ENCODE measurements around the gene ZBTB5. TPM values are rescaled to one million over a fixed set of nuclear protein-coding genes. Genes with fewer than 3 reads are reported as not detected.

The ZBTB5 gene
- total RNA-seq, 4 donors from 2014 or later = 16.1 to 23.4 (median 20.9) TPM

DNA sequence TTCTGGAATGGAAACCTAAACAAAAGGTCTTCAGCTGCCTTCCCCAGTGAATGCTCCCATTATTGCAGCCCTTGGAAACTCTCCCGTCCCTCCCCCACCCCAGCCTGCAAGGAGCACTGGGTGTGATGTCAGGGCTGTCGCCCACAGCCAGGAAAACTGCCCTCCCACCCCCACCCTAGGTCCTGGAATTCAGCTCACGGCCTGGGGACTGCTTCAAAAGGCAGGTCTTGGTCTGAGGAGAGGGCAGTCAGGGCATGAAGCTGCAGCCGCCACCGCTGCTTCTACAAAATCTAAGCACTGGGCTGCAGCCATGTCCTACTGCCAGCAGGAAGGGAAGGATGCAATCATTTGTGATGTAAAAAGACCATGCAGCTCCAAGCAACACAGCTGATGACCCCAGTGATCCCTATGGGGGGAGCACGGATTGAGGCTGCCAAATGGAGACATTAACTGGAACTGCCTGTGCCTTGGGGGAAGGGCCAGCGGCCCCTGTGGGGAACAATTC, 31.3 kb downstream of the ZBTB5 start:
- no peak overlapping the region for H3K4me3 ChIP-seq (ENCODE audit: low read depth, poor library complexity, severe bottlenecking)
- intact Hi-C loops (cut with DNase I; ENCODE audit: low total_unique reads) = no loop called here
- 65 to 67% methylated on average over 7 of the region's 7 CpGs for WGBS, 2 donors
- TF ChIP-seq, protein P1, sequence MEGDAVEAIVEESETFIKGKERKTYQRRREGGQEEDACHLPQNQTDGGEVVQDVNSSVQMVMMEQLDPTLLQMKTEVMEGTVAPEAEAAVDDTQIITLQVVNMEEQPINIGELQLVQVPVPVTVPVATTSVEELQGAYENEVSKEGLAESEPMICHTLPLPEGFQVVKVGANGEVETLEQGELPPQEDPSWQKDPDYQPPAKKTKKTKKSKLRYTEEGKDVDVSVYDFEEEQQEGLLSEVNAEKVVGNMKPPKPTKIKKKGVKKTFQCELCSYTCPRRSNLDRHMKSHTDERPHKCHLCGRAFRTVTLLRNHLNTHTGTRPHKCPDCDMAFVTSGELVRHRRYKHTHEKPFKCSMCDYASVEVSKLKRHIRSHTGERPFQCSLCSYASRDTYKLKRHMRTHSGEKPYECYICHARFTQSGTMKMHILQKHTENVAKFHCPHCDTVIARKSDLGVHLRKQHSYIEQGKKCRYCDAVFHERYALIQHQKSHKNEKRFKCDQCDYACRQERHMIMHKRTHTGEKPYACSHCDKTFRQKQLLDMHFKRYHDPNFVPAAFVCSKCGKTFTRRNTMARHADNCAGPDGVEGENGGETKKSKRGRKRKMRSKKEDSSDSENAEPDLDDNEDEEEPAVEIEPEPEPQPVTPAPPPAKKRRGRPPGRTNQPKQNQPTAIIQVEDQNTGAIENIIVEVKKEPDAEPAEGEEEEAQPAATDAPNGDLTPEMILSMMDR (IDR thresholded peaks at IDR 0.05) = no peak
- no peak for TF ChIP-seq POLR2A (IDR thresholded peaks at IDR 0.05)
- no peak for DNase-seq (ENCODE audit: low spot score in 2 of 2)

DNA sequence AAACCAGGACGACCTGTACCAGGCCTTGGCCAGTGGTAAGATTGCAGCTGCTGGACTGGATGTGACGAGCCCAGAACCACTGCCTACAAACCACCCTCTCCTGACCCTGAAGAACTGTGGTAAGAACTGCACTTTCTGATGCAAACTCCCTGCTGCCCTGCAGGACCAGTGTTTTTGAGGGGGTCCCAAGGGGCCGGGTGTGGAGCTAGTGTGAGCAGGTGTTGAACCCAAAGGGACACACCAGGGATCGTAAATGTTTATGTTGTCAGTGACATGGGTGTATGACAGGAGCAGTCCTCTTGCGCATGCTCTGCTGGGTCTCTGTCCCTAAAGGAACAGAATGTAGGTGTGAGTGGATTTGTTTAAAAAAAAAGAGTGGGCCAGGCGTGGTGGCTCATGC, 33.2 kb downstream of the ZBTB5 start:
- TF ChIP-seq, protein P1 (IDR thresholded peaks at IDR 0.05) = no peak
- TF ChIP-seq POLR2A (IDR thresholded peaks at IDR 0.05) = no peak
- 81 to 86% methylated on average over 6 of the region's 6 CpGs for WGBS, 2 donors
- H3K4me3 ChIP-seq (ENCODE audit: low read depth, poor library complexity, severe bottlenecking) = no peak overlapping the region
- DNase-seq (ENCODE audit: low spot score in 2 of 2) = no peak
- intact Hi-C loops (cut with DNase I; ENCODE audit: low total_unique reads) = no loop called here

DNA sequence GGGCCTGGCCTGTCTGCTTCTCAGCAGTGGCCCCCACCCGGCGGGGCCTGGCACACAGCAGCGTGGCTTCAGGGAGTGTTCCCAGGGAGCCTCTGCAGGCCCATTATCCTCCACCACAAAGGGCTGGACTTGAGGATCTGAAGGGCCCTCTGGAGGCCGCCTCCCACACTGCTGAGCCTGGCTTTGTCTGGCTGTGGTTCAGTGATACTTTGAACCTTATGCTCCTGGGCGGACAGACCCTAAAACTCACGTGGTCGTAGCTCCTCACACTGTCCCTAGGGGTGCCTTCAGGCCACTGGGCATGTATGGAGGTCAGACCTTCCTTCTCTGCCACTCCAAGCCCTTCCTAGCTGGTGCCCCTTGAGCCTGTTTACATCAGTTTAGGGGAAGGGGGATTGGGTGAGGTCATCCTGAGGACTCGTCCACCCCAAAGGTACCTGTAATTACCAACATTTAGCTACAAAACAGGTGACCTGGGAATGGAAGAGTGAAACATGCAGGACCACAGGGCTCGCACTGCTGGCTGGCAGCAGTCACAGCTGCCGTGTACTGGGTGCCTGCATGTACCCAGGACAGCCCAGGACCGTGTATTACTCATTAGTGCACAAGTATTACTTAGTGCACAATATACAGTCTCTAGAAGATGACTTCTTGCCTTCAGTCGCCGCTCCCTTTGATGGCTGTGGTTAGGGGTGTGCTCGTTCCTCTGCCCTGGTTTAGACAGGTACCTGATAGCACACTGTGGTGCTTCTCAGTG, 34.2 kb downstream of the ZBTB5 start:
- TF ChIP-seq, protein P1 (IDR thresholded peaks at IDR 0.05) = no peak
- no peak for TF ChIP-seq POLR2A (IDR thresholded peaks at IDR 0.05)
- intact Hi-C loops (cut with DNase I; ENCODE audit: low total_unique reads) = no loop called here
- no peak for DNase-seq (ENCODE audit: low spot score in 2 of 2)
- WGBS, 2 donors = 80 to 85% methylated on average over 11 to 12 of the region's 14 CpGs
- H3K4me3 ChIP-seq (ENCODE audit: low read depth, poor library complexity, severe bottlenecking) = no peak overlapping the region

DNA sequence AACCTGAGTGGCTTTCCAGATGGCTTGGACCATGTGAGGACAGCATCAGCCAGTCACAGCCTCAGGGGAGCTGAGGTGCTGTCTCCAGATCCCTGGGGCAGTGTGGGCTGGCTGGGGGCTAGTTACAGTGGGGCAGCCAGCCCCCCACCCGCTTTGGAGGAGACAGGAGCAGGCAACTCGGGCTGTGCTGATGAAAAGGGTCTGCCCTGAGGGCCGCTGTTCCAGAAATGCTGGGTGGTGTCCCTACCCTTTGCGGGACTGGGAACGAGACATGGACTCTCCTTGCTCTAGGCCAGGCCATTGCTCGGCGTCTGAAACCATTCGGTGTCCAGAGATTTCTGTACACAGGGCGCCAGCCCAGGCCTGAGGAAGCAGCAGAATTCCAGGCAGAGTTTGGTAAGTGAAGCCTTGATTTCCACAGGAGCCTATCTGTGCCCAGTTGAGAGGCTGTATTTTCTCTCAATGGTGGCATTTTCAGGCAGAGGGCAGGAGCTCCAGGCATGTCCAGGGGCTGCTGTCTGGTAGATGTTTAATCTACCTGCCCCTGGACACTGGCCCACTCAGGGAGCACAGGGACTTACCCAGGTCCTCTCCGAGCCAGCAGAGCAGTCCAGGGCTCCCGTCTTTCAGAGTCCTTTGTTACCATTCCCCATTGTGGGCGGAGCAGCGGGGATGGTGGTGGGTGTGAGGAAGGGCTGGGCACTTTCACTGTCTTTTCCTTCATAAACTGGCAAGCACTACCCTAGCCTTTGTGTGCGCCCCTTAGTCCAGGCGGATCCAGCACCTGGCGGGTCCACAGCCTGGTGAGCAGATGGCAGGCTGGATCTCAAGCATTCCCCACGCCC, 35.6 kb downstream of the ZBTB5 start:
- 82 to 87% methylated on average over 17 of the region's 17 CpGs for WGBS, 2 donors
- TF ChIP-seq, protein P1 (IDR thresholded peaks at IDR 0.05) = no peak
- intact Hi-C loops (cut with DNase I; ENCODE audit: low total_unique reads) = loop anchor here (5.0 kb wide), 1 partner anchor 33 kb away; no protein-coding TSS in a partner anchor
- H3K4me3 ChIP-seq (ENCODE audit: low read depth, poor library complexity, severe bottlenecking) = no peak overlapping the region
- DNase-seq (ENCODE audit: low spot score in 2 of 2) = no peak

DNA sequence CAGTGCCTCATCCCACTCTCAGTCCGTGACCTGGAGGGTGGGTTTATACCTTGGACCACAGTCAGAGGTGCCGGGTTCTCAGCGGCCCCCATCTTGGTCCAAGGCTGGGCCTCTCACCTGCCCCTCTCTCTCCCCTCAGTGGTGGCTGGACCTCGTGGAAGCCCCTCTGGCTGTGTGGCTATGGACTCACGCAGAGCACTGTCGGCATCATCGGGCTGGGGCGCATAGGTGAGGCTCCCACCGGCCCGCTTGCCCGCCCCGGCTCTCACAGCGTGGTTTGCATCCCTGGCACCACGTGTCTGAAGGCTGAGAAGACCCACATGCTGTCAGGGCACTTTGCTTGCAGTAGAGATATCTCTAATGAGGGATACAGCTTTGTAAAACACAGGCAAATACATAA, 36.9 kb downstream of the ZBTB5 start:
- TF ChIP-seq, protein P1 (IDR thresholded peaks at IDR 0.05) = no peak
- no peak for TF ChIP-seq POLR2A (IDR thresholded peaks at IDR 0.05)
- DNase-seq (ENCODE audit: low spot score in 2 of 2) = no peak
- WGBS, 2 donors = 92 to 93% methylated on average over 14 of the region's 14 CpGs
- no peak overlapping the region for H3K4me3 ChIP-seq (ENCODE audit: low read depth, poor library complexity, severe bottlenecking)
- intact Hi-C loops (cut with DNase I; ENCODE audit: low total_unique reads) = loop anchor here (5.0 kb wide), 1 partner anchor 34 kb away; no protein-coding TSS in a partner anchor

Data from lower leg skin (tissue), 4 donors.